ENCODE data around the gene NID1.

DNA sequence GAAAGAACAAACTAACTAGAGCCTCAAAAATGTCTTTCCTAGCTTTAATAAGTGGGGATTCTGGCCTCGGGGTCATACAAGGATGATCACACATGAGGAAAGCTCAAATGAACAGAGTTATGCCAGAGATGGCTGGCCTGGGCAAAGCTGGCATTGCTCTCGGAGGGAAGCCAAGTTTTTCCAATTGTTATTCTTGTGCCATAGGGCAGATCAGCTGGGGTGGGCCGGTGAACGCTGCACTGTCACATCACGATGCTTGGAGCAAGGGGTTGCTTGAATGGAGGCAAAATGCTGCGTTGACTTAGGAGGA is 122.3 kb downstream of the NID1 start:
- TF ChIP-seq, protein P1, sequence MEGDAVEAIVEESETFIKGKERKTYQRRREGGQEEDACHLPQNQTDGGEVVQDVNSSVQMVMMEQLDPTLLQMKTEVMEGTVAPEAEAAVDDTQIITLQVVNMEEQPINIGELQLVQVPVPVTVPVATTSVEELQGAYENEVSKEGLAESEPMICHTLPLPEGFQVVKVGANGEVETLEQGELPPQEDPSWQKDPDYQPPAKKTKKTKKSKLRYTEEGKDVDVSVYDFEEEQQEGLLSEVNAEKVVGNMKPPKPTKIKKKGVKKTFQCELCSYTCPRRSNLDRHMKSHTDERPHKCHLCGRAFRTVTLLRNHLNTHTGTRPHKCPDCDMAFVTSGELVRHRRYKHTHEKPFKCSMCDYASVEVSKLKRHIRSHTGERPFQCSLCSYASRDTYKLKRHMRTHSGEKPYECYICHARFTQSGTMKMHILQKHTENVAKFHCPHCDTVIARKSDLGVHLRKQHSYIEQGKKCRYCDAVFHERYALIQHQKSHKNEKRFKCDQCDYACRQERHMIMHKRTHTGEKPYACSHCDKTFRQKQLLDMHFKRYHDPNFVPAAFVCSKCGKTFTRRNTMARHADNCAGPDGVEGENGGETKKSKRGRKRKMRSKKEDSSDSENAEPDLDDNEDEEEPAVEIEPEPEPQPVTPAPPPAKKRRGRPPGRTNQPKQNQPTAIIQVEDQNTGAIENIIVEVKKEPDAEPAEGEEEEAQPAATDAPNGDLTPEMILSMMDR (conservative IDR thresholded peaks at IDR 0.05; ENCODE audit: low read length): no peak
- no peak for TF ChIP-seq EZH2phosphoT487 (IDR thresholded peaks at IDR 0.05; ENCODE audit: borderline replicate concordance, low read depth, low read length)

Measured in OCI-LY7 (cell line).